IMR-90 (cell line): ENCODE data around the gene LHFPL6.

Experiments
- BHLHE40 ChIP-seq: fragments of 150-350 bp; IDR thresholded peaks from 2 replicates; pipeline ENCODE4 v1.6.1; 2016; ENCODE audit warnings: mild to moderate bottlenecking, low read depth, low read length
- CEBPB ChIP-seq: IDR thresholded peaks from 2 replicates; pipeline ENCODE4 v1.6.1; 2012; ENCODE audit warnings: low read depth, low read length, improper control_type of control experiment
- FOS ChIP-seq: fragments of 150-350 bp; IDR thresholded peaks from 2 replicates; pipeline ENCODE4 v1.6.1; 2016; ENCODE audit warnings: low read depth, low read length
- MAFK ChIP-seq: IDR thresholded peaks from 2 replicates; pipeline ENCODE4 v1.6.1; 2012; ENCODE audit warnings: low read depth, low read length, improper control_type of control experiment
- MXI1 ChIP-seq: IDR thresholded peaks from 2 replicates; pipeline ENCODE4 v1.6.1; 2012; ENCODE audit warnings: low read depth, mild to moderate bottlenecking, low read length, moderate library complexity, borderline replicate concordance
- NFE2L2 ChIP-seq: fragments of 150-350 bp; IDR thresholded peaks from 2 replicates; pipeline ENCODE4 v1.6.1; 2016; ENCODE audit warnings: low read depth, mild to moderate bottlenecking, low read length
- POLR2A ChIP-seq: IDR thresholded peaks from 2 replicates; pipeline ENCODE4 v1.6.1; 2012; ENCODE audit warnings: mild to moderate bottlenecking, low read depth, low read length
- RAD21 ChIP-seq: IDR thresholded peaks from 2 replicates; pipeline ENCODE4 v1.6.1; 2012; ENCODE audit warnings: low read length, improper control_type of control experiment
- RCOR1 ChIP-seq: IDR thresholded peaks from 2 replicates; pipeline ENCODE4 v1.6.1; 2012; ENCODE audit warnings: mild to moderate bottlenecking, low read length, improper control_type of control experiment; ENCODE audit not compliant: insufficient replicate concordance
- RFX5 ChIP-seq: IDR thresholded peaks from 2 replicates; pipeline ENCODE4 v1.8.0; 2012; ENCODE audit warnings: low read depth, mild to moderate bottlenecking, low read length, moderate library complexity
- SMC3 ChIP-seq: fragments of 150-350 bp; IDR thresholded peaks from 2 replicates; pipeline ENCODE4 v1.6.1; 2016; ENCODE audit warnings: low read depth, mild to moderate bottlenecking, antibody characterized with exemption, low read length, moderate library complexity
- TF ChIP-seq, protein P1 (sequence below): conservative IDR thresholded peaks from 2 replicates; pipeline ENCODE4 v1.5.1; 2012; ENCODE audit warnings: mild to moderate bottlenecking, low read depth, low read length, improper control_type of control experiment
- TF ChIP-seq, protein P2 (sequence below): fragments of 150-350 bp; IDR thresholded peaks from 2 replicates; pipeline ENCODE4 v1.6.1; 2016; ENCODE audit warnings: low read depth, mild to moderate bottlenecking, low read length, moderate library complexity, borderline replicate concordance
- TF ChIP-seq, protein P3 (sequence below): fragments of 150-350 bp; IDR thresholded peaks from 2 replicates; pipeline ENCODE4 v1.6.1; 2017; ENCODE audit warnings: mild to moderate bottlenecking, antibody characterized with exemption, low read length, low read depth

- TF ChIP-seq RFX5 (no peak), BHLHE40 (no peak), CEBPB (no peak), FOS (no peak), POLR2A (no peak), MXI1 (no peak), RCOR1 (no peak), RAD21 (no peak), SMC3 (no peak), NFE2L2 (no peak), MAFK (no peak)
- TF ChIP-seq, protein P1, sequence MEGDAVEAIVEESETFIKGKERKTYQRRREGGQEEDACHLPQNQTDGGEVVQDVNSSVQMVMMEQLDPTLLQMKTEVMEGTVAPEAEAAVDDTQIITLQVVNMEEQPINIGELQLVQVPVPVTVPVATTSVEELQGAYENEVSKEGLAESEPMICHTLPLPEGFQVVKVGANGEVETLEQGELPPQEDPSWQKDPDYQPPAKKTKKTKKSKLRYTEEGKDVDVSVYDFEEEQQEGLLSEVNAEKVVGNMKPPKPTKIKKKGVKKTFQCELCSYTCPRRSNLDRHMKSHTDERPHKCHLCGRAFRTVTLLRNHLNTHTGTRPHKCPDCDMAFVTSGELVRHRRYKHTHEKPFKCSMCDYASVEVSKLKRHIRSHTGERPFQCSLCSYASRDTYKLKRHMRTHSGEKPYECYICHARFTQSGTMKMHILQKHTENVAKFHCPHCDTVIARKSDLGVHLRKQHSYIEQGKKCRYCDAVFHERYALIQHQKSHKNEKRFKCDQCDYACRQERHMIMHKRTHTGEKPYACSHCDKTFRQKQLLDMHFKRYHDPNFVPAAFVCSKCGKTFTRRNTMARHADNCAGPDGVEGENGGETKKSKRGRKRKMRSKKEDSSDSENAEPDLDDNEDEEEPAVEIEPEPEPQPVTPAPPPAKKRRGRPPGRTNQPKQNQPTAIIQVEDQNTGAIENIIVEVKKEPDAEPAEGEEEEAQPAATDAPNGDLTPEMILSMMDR, result no peak
- TF ChIP-seq, protein P2, sequence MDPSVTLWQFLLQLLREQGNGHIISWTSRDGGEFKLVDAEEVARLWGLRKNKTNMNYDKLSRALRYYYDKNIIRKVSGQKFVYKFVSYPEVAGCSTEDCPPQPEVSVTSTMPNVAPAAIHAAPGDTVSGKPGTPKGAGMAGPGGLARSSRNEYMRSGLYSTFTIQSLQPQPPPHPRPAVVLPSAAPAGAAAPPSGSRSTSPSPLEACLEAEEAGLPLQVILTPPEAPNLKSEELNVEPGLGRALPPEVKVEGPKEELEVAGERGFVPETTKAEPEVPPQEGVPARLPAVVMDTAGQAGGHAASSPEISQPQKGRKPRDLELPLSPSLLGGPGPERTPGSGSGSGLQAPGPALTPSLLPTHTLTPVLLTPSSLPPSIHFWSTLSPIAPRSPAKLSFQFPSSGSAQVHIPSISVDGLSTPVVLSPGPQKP, result no peak
- TF ChIP-seq, protein P3, sequence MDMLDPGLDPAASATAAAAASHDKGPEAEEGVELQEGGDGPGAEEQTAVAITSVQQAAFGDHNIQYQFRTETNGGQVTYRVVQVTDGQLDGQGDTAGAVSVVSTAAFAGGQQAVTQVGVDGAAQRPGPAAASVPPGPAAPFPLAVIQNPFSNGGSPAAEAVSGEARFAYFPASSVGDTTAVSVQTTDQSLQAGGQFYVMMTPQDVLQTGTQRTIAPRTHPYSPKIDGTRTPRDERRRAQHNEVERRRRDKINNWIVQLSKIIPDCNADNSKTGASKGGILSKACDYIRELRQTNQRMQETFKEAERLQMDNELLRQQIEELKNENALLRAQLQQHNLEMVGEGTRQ, result no peak
These were observed 221.5 kb downstream of the LHFPL6 start for GRCh38 chr13:39381456-39381855.
